ENCODE data around the gene TMCC2. TPM values are rescaled to one million over a fixed set of nuclear protein-coding genes. Genes with fewer than 3 reads are reported as not detected.

TMCC2 gene
- polyA plus RNA-seq, 6 donors from 2014 or later, result 0.12 to 0.77 (median 0.50) TPM; not detected in 1

- ATAC-seq (ENCODE audit: low read depth in 2 of 2) (no peak), DNase-seq (no peak)
- H3K4me1 Mint-ChIP-seq, result peaks cover 68 to 88% (median 75%) of the 10 kb centered on the region in 3 donors
- no peaks in the 10 kb centered on the region for H3K9me3 Mint-ChIP-seq
- H3K36me3 Mint-ChIP-seq, result peaks cover 23% of the 10 kb centered on the region in 2 donors
- H3K4me3 Mint-ChIP-seq, result peak overlapping the region; percentile 96 to 99 (median 98)
- peak overlapping the region in 5 of 6 donors; percentile 68 to 98 (median 90) for H3K27ac Mint-ChIP-seq
- H3K27me3 Mint-ChIP-seq, result no peaks in the 10 kb centered on the region
Observed at GRCh38 chr1:205318231-205318991, 90.7 kb downstream of the TMCC2 start.

- H3K36me3 Mint-ChIP-seq, result peaks cover 23% of the 10 kb centered on the region in 2 donors
- H3K27ac Mint-ChIP-seq, result peak overlapping the region; percentile 13 to 98 (median 92)
- H3K4me3 Mint-ChIP-seq, result peak overlapping the region; percentile 96 to 99 (median 98)
- peaks cover 64 to 88% (median 75%) of the 10 kb centered on the region in 3 donors for H3K4me1 Mint-ChIP-seq
- DNase-seq, result no peak
- no peaks in the 10 kb centered on the region for H3K9me3 Mint-ChIP-seq
- ATAC-seq (ENCODE audit: low read depth in 2 of 2), result no peak
- H3K27me3 Mint-ChIP-seq, result no peaks in the 10 kb centered on the region
Observed at GRCh38 chr1:205319081-205320018, 91.6 kb downstream of the TMCC2 start.

- H3K36me3 Mint-ChIP-seq, result peaks cover 23% of the 10 kb centered on the region in 2 donors
- ATAC-seq (ENCODE audit: low read depth in 2 of 2), result peak; percentile 87 to 88
- peak within 1 kb of the TSS; percentile 96 to 99 (median 98) for H3K4me3 Mint-ChIP-seq
- H3K27me3 Mint-ChIP-seq, result no peaks in the 10 kb centered on the region
- H3K9me3 Mint-ChIP-seq, result no peaks in the 10 kb centered on the region
- peak; percentile 88 for DNase-seq
- peaks cover 60 to 84% (median 73%) of the 10 kb centered on the region in 3 donors for H3K4me1 Mint-ChIP-seq
- peak within 1 kb of the TSS; percentile 95 to 98 (median 98) for H3K27ac Mint-ChIP-seq
Observed at GRCh38 chr1:205321162-205321958, 93.6 kb downstream of the TMCC2 start, which contains the start of gene NUAK2. NUAK2 (minus strand) TSS chr1:205321745; CDS start chr1:205321628, 117 bp downstream.

- H3K4me3 Mint-ChIP-seq, result peak overlapping the region; percentile 96 to 99 (median 98)
- no peaks in the 10 kb centered on the region for H3K9me3 Mint-ChIP-seq
- peaks cover 0 to 3% (median 1%) of the 10 kb centered on the region in 3 donors for H3K27me3 Mint-ChIP-seq
- H3K27ac Mint-ChIP-seq, result peak overlapping the region; percentile 28 to 98 (median 98)
- DNase-seq, result no peak
- H3K4me1 Mint-ChIP-seq, result peaks cover 55 to 79% (median 67%) of the 10 kb centered on the region in 3 donors
- ATAC-seq (ENCODE audit: low read depth in 2 of 2), result no peak
- H3K36me3 Mint-ChIP-seq, result peaks cover 23% of the 10 kb centered on the region in 2 donors
Observed at GRCh38 chr1:205321959-205322283, 94.2 kb downstream of the TMCC2 start.

Other genes starting within 250 kb of the TMCC2 start
- not detected for gene CNTN2, start 184.7 kb upstream of the TMCC2 start, polyA plus RNA-seq (ENCODE audit: low read depth in 6 of 6)
- gene TMEM81, start 143.5 kb upstream of the TMCC2 start, polyA plus RNA-seq (ENCODE audit: low read depth in 6 of 6), result under 1 TPM in 5 of 6 donors, not detected in 1; 0.26 to 0.81 (median 0.55) TPM
- 10 to 100 TPM in 5 of 6 donors, 1 to 10 TPM in 1; 7.8 to 21.2 (median 18.9) TPM for gene RBBP5, start 106.0 kb upstream of the TMCC2 start, polyA plus RNA-seq (ENCODE audit: low read depth in 6 of 6)
- 1 to 10 TPM; 4.5 to 7.6 (median 5.8) TPM for gene DSTYK, start 16.2 kb upstream of the TMCC2 start, polyA plus RNA-seq (ENCODE audit: low read depth in 6 of 6)
- 100 to 1,000 TPM; 103 to 166 (median 113) TPM for gene NUAK2, start 93.8 kb downstream of the TMCC2 start, polyA plus RNA-seq (ENCODE audit: low read depth in 6 of 6)
- gene KLHDC8A, start 129.0 kb downstream of the TMCC2 start, polyA plus RNA-seq (ENCODE audit: low read depth in 6 of 6), result 1 to 10 TPM in 1 of 6 donors, under 1 TPM in 4, not detected in 1; 0.26 to 1.3 (median 0.77) TPM
- gene LEMD1, start 194.1 kb downstream of the TMCC2 start, polyA plus RNA-seq (ENCODE audit: low read depth in 6 of 6), result not detected
- not detected for gene BLACAT1, start 228.1 kb downstream of the TMCC2 start, polyA plus RNA-seq (ENCODE audit: low read depth in 6 of 6)

All from naive B cell (primary cell).